IPS-20b (cell line): ENCODE results near the gene ANGPTL1.
"Not testable (repeated sequence)": the region's sequence is repeated elsewhere in the genome, so short reads cannot be mapped to it uniquely, and the experiment has no call there.

Experiments used
- H3K27ac ChIP-seq: one replicate; pipeline ENCODE4 v1.5.1; 2013; ENCODE audit warnings: low read length
- H3K27me3 ChIP-seq: 2 replicates; pipeline ENCODE4 v1.6.1; 2013; ENCODE audit warnings: mild to moderate bottlenecking, low read length, inconsistent platforms; ENCODE audit not compliant: insufficient read depth
- H3K36me3 ChIP-seq: 2 replicates; pipeline ENCODE4 v1.6.1; 2013; ENCODE audit warnings: low read depth, mild to moderate bottlenecking, inconsistent platforms, low read length, moderate library complexity; ENCODE audit not compliant: insufficient read depth
- H3K4me1 ChIP-seq: 2 replicates; pipeline ENCODE4 v1.6.1; 2013; ENCODE audit warnings: mild to moderate bottlenecking, control low read depth, inconsistent platforms, low read length, moderate library complexity; ENCODE audit not compliant: insufficient read depth
- H3K4me3 ChIP-seq: 2 replicates; pipeline ENCODE4 v1.5.1; 2013; ENCODE audit warnings: mild to moderate bottlenecking, low read length, inconsistent platforms
- H3K9ac ChIP-seq: 2 replicates; pipeline ENCODE4 v1.6.1; 2013; ENCODE audit warnings: low read depth, mild to moderate bottlenecking, inconsistent platforms, low read length, moderate library complexity
- H3K9me3 ChIP-seq: 2 replicates; pipeline ENCODE4 v1.6.1; 2013; ENCODE audit warnings: mild to moderate bottlenecking, low read depth, low read length, inconsistent platforms; ENCODE audit not compliant: insufficient read depth

Gene ANGPTL1

GRCh38 chr1:178864326-178864725 is 6.6 kb downstream of the ANGPTL1 start:
- Histone ChIP-seq H3K9me3 (no peaks in the 10 kb centered on the region), H3K4me1 (peaks cover 6% of the 10 kb centered on the region; the same call in 1 of the 2 replicates), H3K4me3 (no peak overlapping the region), H3K27me3 (no peaks in the 10 kb centered on the region), H3K27ac (no peak overlapping the region), H3K36me3 (no peaks in the 10 kb centered on the region), H3K9ac (no peak overlapping the region)

GRCh38 chr1:178862864-178863263 is 8.0 kb downstream of the ANGPTL1 start:
- no peaks in the 10 kb centered on the region for H3K9me3 ChIP-seq
- H3K36me3 ChIP-seq = no peaks in the 10 kb centered on the region
- H3K27me3 ChIP-seq = no peaks in the 10 kb centered on the region
- H3K4me1 ChIP-seq = no peaks in the 10 kb centered on the region
- no peak overlapping the region for H3K27ac ChIP-seq
- H3K4me3 ChIP-seq = no peak overlapping the region
- no peak overlapping the region for H3K9ac ChIP-seq

- no peak overlapping the region for H3K27ac ChIP-seq
- H3K9me3 ChIP-seq = no peaks in the 10 kb centered on the region
- H3K9ac ChIP-seq = no peak overlapping the region
- H3K4me1 ChIP-seq = no peaks in the 10 kb centered on the region
- no peak overlapping the region for H3K4me3 ChIP-seq
- no peaks in the 10 kb centered on the region for H3K27me3 ChIP-seq
- no peaks in the 10 kb centered on the region for H3K36me3 ChIP-seq
Measured at GRCh38 chr1:178862416-178862815, 8.5 kb downstream of the ANGPTL1 start.

- no peaks in the 10 kb centered on the region for H3K9me3 ChIP-seq
- no peak overlapping the region for H3K9ac ChIP-seq
- H3K36me3 ChIP-seq = no peaks in the 10 kb centered on the region
- H3K27me3 ChIP-seq = no peaks in the 10 kb centered on the region
- H3K4me1 ChIP-seq = no peaks in the 10 kb centered on the region
- no peak overlapping the region for H3K4me3 ChIP-seq
- H3K27ac ChIP-seq = no peak overlapping the region
Measured at GRCh38 chr1:178857126-178857525, 13.8 kb downstream of the ANGPTL1 start.

- Histone ChIP-seq H3K4me1 (no peaks in the 10 kb centered on the region), H3K27ac (no peak overlapping the region), H3K27me3 (no peaks in the 10 kb centered on the region), H3K9me3 (no peaks in the 10 kb centered on the region), H3K9ac (no peak overlapping the region), H3K4me3 (no peak overlapping the region), H3K36me3 (no peaks in the 10 kb centered on the region)
Measured at GRCh38 chr1:178849918-178850317, 21.0 kb downstream of the ANGPTL1 start.

DNA sequence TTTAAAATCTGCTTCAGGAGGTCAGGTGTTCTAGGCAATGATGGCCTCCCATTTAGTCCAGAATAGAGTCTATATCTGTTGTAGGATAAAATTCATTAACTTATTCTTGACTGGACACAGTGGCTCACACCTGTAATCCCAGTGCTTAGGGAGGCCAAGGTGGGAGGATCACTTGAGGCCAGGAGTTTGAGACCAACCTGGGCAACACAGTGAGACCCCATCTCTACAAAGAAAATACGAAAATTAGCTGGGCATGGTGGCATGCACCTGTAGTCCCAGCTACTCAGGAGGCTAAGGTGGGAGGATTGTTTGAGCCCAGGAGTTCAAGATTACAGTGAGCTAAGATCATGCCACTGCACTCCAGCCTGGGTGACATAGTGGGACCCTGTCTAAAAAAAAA is 23.0 kb downstream of the ANGPTL1 start:
- not testable (repeated sequence) for H3K9ac ChIP-seq, H3K4me3 ChIP-seq

GRCh38 chr1:178847396-178847849 is 23.5 kb downstream of the ANGPTL1 start:
- H3K27me3 ChIP-seq = no peaks in the 10 kb centered on the region
- no peak overlapping the region for H3K27ac ChIP-seq
- no peaks in the 10 kb centered on the region for H3K36me3 ChIP-seq
- H3K4me3 ChIP-seq = no peak overlapping the region
- H3K9ac ChIP-seq = no peak overlapping the region
- no peaks in the 10 kb centered on the region for H3K9me3 ChIP-seq
- H3K4me1 ChIP-seq = no peaks in the 10 kb centered on the region

More for the DNA sequence above, 23.0 kb downstream of the ANGPTL1 start:
- H3K4me1 ChIP-seq, H3K9me3 ChIP-seq, H3K36me3 ChIP-seq, H3K27ac ChIP-seq, H3K27me3 ChIP-seq: not testable (repeated sequence)

GRCh38 chr1:178846306-178846705 is 24.6 kb downstream of the ANGPTL1 start:
- Histone ChIP-seq H3K27ac (no peak overlapping the region), H3K36me3 (no peaks in the 10 kb centered on the region), H3K27me3 (no peaks in the 10 kb centered on the region), H3K4me3 (no peak overlapping the region), H3K9me3 (no peaks in the 10 kb centered on the region), H3K9ac (no peak overlapping the region), H3K4me1 (no peaks in the 10 kb centered on the region)

DNA sequence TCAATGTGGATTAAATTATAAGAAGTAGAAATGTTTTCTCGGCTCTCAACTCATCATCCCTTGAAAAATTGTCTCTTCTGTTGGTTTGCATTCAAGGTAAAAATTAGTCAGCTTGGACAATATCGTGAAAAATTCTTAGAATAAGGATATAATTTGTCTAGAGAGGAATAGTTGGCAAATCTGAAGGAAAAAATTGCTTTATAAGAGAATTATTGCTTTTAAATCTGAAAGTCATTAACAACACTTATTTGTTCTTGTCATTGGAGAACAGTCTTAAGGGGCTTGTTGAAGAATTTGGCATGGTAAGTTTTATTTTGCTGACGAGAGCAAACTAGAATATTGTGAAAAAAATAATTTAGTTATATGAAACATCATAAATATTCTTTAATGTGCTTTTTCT is 26.4 kb downstream of the ANGPTL1 start:
- no peak overlapping the region for H3K9ac ChIP-seq
- no peaks in the 10 kb centered on the region for H3K36me3 ChIP-seq
- H3K27ac ChIP-seq = no peak overlapping the region
- H3K4me1 ChIP-seq = no peaks in the 10 kb centered on the region
- no peak overlapping the region for H3K4me3 ChIP-seq
- H3K27me3 ChIP-seq = no peaks in the 10 kb centered on the region
- no peaks in the 10 kb centered on the region for H3K9me3 ChIP-seq

DNA sequence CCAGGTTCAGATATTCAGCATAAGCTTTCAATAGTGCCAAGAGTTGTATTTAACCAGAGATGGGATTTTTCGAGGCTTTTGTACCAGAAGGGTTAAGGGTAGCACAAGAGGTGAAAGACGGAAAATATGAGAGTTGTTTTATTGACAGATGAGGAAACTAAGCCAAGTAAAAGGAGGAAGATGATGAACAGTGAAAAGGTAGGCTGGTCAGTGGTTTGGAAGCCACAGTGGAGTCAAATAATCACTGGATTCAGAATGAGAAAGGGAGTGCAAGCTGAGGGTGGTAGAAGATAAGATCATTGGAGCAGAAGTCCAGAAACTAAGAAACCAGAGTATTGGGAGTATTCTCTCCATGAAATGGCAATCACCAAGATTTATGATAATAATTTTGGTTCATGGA is 45.7 kb downstream of the ANGPTL1 start:
- no peak overlapping the region for H3K9ac ChIP-seq
- no peak overlapping the region for H3K4me3 ChIP-seq
- peaks cover 10% of the 10 kb centered on the region; the same call in 1 of the 2 replicates for H3K36me3 ChIP-seq
- no peaks in the 10 kb centered on the region for H3K4me1 ChIP-seq
- H3K9me3 ChIP-seq = peaks cover 11% of the 10 kb centered on the region
- H3K27me3 ChIP-seq = no peaks in the 10 kb centered on the region
- H3K27ac ChIP-seq = no peak overlapping the region

DNA sequence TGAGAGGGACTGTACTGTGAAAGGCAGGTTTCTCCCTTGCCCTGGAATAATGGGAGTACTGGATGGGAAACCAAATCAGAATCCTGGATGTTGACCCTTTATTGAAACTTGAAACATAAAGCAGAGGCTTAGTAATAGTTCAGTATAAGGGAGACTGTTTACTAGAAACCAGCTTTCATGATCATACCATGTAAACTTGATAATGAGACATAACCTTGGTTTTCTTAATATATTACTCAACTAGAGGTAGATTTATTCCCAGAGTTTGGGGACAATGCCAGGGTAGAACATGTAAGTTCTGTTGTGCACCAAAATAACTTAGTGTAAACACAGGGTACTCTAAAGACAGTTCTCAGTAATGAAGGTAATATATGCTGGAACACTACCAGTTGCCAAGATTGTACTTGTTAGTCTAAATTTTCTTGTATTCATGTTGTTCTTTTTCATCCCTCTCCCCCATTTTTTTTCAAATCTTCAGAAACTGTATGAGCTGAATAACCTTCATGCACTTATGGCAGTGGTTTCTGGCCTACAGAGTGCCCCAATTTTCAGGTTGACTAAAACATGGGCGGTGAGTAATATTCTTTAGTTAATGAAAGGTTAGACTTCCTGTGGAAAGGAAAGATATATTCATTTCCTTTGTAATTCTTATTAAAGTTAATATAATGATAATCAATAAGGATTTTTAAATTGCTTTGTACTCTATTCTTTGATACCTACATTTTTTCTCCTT is 49.6 kb downstream of the ANGPTL1 start:
- Histone ChIP-seq H3K4me3 (no peak overlapping the region), H3K4me1 (no peaks in the 10 kb centered on the region), H3K27me3 (no peaks in the 10 kb centered on the region), H3K9me3 (no peaks in the 10 kb centered on the region; the same call in 1 of the 2 replicates), H3K36me3 (no peaks in the 10 kb centered on the region), H3K9ac (no peak overlapping the region), H3K27ac (no peak overlapping the region)

DNA sequence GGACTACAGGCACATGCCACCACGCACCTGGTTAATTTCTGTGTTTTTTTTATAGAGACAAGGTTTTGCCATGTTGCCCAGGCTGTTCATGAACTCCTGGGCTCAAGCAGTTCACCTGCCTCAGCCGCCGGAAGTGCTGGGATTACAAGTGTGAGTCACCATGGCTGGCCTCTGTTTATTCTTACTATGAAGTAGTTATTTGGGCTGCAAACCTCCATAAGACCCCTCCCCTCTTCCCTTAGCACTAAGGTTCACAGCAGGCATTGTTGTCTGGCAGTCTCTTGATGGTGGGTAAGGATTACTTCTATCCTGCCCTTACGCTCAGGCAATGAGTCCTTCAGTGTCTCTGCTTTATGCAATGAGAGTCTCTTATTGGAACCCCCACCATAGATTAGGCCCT is 51.8 kb downstream of the ANGPTL1 start:
- no peak overlapping the region for H3K9ac ChIP-seq
- no peaks in the 10 kb centered on the region for H3K27me3 ChIP-seq
- no peak overlapping the region for H3K27ac ChIP-seq
- no peak overlapping the region for H3K4me3 ChIP-seq
- no peaks in the 10 kb centered on the region for H3K4me1 ChIP-seq
- H3K9me3 ChIP-seq = no peaks in the 10 kb centered on the region
- peaks cover 7% of the 10 kb centered on the region; the same call in 1 of the 2 replicates for H3K36me3 ChIP-seq
